Activated CD8-positive, alpha-beta T cell treated with anti-CD3 and anti-CD28 coated beads, Interleukin-2, amount 10 ng/mL, durations not matched to agents 7 days and 5 days (primary cell): ENCODE measurements around the gene C6orf132. TPM values are rescaled to one million over a fixed set of nuclear protein-coding genes. Genes with fewer than 3 reads are reported as not detected.
"Not testable (repeated sequence)": the region's sequence is repeated elsewhere in the genome, so short reads cannot be mapped to it uniquely, and the experiment has no call there.

ENCODE experiments used
- ATAC-seq: fragments of 150-1000 bp; cut with Tn5 transposase; one replicate; pipeline ENCODE4 v1.10.0; 2021; ENCODE audit warnings: moderate library complexity
- CTCF ChIA-PET: fragments of 350-600 bp; sonication (Branson Sonifier 250); formaldehyde crosslinking; loops from one replicate; lab custom pipeline; 2021; ENCODE audit warnings: antibody characterized with exemption; lab: Charles Lee
- POLR2A ChIA-PET: fragments of 350-600 bp; sonication (Branson Sonifier 250); formaldehyde crosslinking; loops from one replicate; lab custom pipeline; 2021; ENCODE audit warnings: antibody characterized with exemption; lab: Charles Lee
- DNase-seq: peaks from one replicate; pipeline ENCODE4 v3.0.0-alpha.2; 2020
- H3K27ac Mint-ChIP-seq: one replicate; pipeline ENCODE4 v1.8.0; 2021; ENCODE audit warnings: mild to moderate bottlenecking, mixed read lengths
- H3K27me3 Mint-ChIP-seq: one replicate; pipeline ENCODE4 v1.8.0; 2021; ENCODE audit warnings: low read depth, mixed read lengths
- H3K36me3 Mint-ChIP-seq: one replicate; pipeline ENCODE4 v1.8.0; 2021; ENCODE audit warnings: low read depth, mixed read lengths
- H3K4me1 Mint-ChIP-seq: one replicate; pipeline ENCODE4 v1.8.0; 2021; ENCODE audit warnings: low read depth, mixed read lengths
- H3K4me3 Mint-ChIP-seq: one replicate; pipeline ENCODE4 v1.8.0; 2021; ENCODE audit warnings: mild to moderate bottlenecking, mixed read lengths
- H3K9me3 Mint-ChIP-seq: one replicate; pipeline ENCODE4 v1.8.0; 2022; ENCODE audit warnings: mixed read lengths; ENCODE audit not compliant: insufficient read depth
- total RNA-seq, 2 experiments: library from RNA; stranded (reverse); gene quantifications; one replicate each; pipeline ENCODE4 v1.2.3, GENCODE V29; 2021

Gene C6orf132
- total RNA-seq, 2 experiments from 2014 or later: 0.03 TPM; not detected in 1

GRCh38 chr6:42158631-42159030 lies 16.2 kb upstream of the C6orf132 start:
- H3K4me1 Mint-ChIP-seq: no peaks in the 10 kb centered on the region

GRCh38 chr6:42158011-42158410 lies 15.6 kb upstream of the C6orf132 start:
- Mint-ChIP-seq H3K27me3 (peaks cover 10% of the 10 kb centered on the region), H3K4me1 (no peaks in the 10 kb centered on the region), H3K9me3 (no peaks in the 10 kb centered on the region), H3K27ac (no peak overlapping the region), H3K4me3 (no peak overlapping the region), H3K36me3 (no peaks in the 10 kb centered on the region)
- ChIA-PET POLR2A (no interaction called here), CTCF (no interaction called here)
- DNase-seq: no peak
- no peak for ATAC-seq

More at GRCh38 chr6:42158631-42159030, 16.2 kb upstream of the C6orf132 start:
- ATAC-seq (no peak), DNase-seq (no peak)
- no peak overlapping the region for H3K4me3 Mint-ChIP-seq
- POLR2A ChIA-PET: no interaction called here
- CTCF ChIA-PET: interaction anchor here (1.1 kb wide), 1 partner anchor 42 kb away, joined by 3 read pairs; no protein-coding TSS in a partner anchor
- H3K27ac Mint-ChIP-seq: no peak overlapping the region
- no peaks in the 10 kb centered on the region for H3K36me3 Mint-ChIP-seq
- no peaks in the 10 kb centered on the region for H3K9me3 Mint-ChIP-seq
- H3K27me3 Mint-ChIP-seq: peaks cover 10% of the 10 kb centered on the region

GRCh38 chr6:42156638-42157037 lies 14.2 kb upstream of the C6orf132 start:
- ChIA-PET POLR2A (no interaction called here), CTCF (interaction anchor here (1.1 to 1.5 kb wide), 3 partner anchors 9 to 391 kb away, joined by 3 to 5 read pairs (median 4); no protein-coding TSS in a partner anchor)
- peaks cover 11% of the 10 kb centered on the region for H3K27me3 Mint-ChIP-seq
- H3K4me3 Mint-ChIP-seq: no peak overlapping the region
- no peak overlapping the region for H3K27ac Mint-ChIP-seq
- no peak for DNase-seq
- H3K4me1 Mint-ChIP-seq: no peaks in the 10 kb centered on the region
- H3K9me3 Mint-ChIP-seq: no peaks in the 10 kb centered on the region
- no peaks in the 10 kb centered on the region for H3K36me3 Mint-ChIP-seq
- ATAC-seq: no peak

GRCh38 chr6:42155293-42155692 lies 12.9 kb upstream of the C6orf132 start:
- no peak for ATAC-seq
- Mint-ChIP-seq H3K27ac (no peak overlapping the region), H3K9me3 (no peaks in the 10 kb centered on the region), H3K4me3 (no peak overlapping the region), H3K36me3 (no peaks in the 10 kb centered on the region), H3K27me3 (peaks cover 5% of the 10 kb centered on the region), H3K4me1 (no peaks in the 10 kb centered on the region)
- ChIA-PET CTCF (interaction anchor here (1.1 to 1.5 kb wide), 3 partner anchors 9 to 392 kb away, joined by 3 to 4 read pairs (median 4); no protein-coding TSS in a partner anchor), POLR2A (no interaction called here)
- no peak for DNase-seq

GRCh38 chr6:42154461-42155209 lies 12.2 kb upstream of the C6orf132 start:
- Mint-ChIP-seq H3K27ac (no peak overlapping the region), H3K36me3 (no peaks in the 10 kb centered on the region), H3K9me3 (no peaks in the 10 kb centered on the region), H3K4me3 (no peak overlapping the region), H3K27me3 (peaks cover 2% of the 10 kb centered on the region), H3K4me1 (no peaks in the 10 kb centered on the region)
- DNase-seq (no peak), ATAC-seq (no peak)
- POLR2A ChIA-PET: no interaction called here
- CTCF ChIA-PET: interaction anchor here (1.1 to 1.3 kb wide), 2 partner anchors 9 to 50 kb away, joined by 3 to 4 read pairs; no protein-coding TSS in a partner anchor

GRCh38 chr6:42153921-42154320 lies 11.5 kb upstream of the C6orf132 start:
- ChIA-PET CTCF (interaction anchor here (1.3 kb wide), 1 partner anchor 49 kb away, joined by 3 read pairs; no protein-coding TSS in a partner anchor), POLR2A (no interaction called here)
- DNase-seq: no peak
- Mint-ChIP-seq H3K27ac (no peak overlapping the region), H3K9me3 (no peaks in the 10 kb centered on the region), H3K4me3 (no peak overlapping the region), H3K27me3 (peaks cover 2% of the 10 kb centered on the region), H3K4me1 (no peaks in the 10 kb centered on the region), H3K36me3 (no peaks in the 10 kb centered on the region)
- ATAC-seq: no peak

- CTCF ChIA-PET: not testable (repeated sequence)
Measured at GRCh38 chr6:42152528-42153213, 10.3 kb upstream of the C6orf132 start.

GRCh38 chr6:42152024-42152423 lies 9.6 kb upstream of the C6orf132 start:
- Mint-ChIP-seq H3K9me3 (no peaks in the 10 kb centered on the region), H3K4me1 (no peaks in the 10 kb centered on the region), H3K27me3 (peaks cover 7% of the 10 kb centered on the region), H3K36me3 (no peaks in the 10 kb centered on the region), H3K4me3 (no peak overlapping the region), H3K27ac (no peak overlapping the region)
- CTCF ChIA-PET: interaction anchor here (1.5 kb wide), 1 partner anchor 48 kb away, joined by 4 read pairs; no protein-coding TSS in a partner anchor
- DNase-seq (no peak), ATAC-seq (no peak)
- POLR2A ChIA-PET: no interaction called here

More at GRCh38 chr6:42152528-42153213, 10.3 kb upstream of the C6orf132 start:
- H3K27ac Mint-ChIP-seq, DNase-seq, ATAC-seq, H3K27me3 Mint-ChIP-seq, H3K36me3 Mint-ChIP-seq, H3K4me3 Mint-ChIP-seq, H3K9me3 Mint-ChIP-seq, POLR2A ChIA-PET, H3K4me1 Mint-ChIP-seq: not testable (repeated sequence)

GRCh38 chr6:42150254-42150653 lies 7.8 kb upstream of the C6orf132 start:
- H3K27me3 Mint-ChIP-seq: peaks cover 7% of the 10 kb centered on the region
- no peak overlapping the region for H3K27ac Mint-ChIP-seq
- H3K4me1 Mint-ChIP-seq: no peaks in the 10 kb centered on the region
- ATAC-seq: no peak
- H3K9me3 Mint-ChIP-seq: no peaks in the 10 kb centered on the region
- no peak overlapping the region for H3K4me3 Mint-ChIP-seq
- POLR2A ChIA-PET: no interaction called here
- H3K36me3 Mint-ChIP-seq: no peaks in the 10 kb centered on the region
- CTCF ChIA-PET: no interaction called here
- DNase-seq: no peak

GRCh38 chr6:42148058-42148457 lies 5.6 kb upstream of the C6orf132 start:
- H3K27me3 Mint-ChIP-seq: peaks cover 15% of the 10 kb centered on the region
- DNase-seq (no peak), ATAC-seq (no peak)
- no peak overlapping the region for H3K27ac Mint-ChIP-seq
- H3K4me1 Mint-ChIP-seq: no peaks in the 10 kb centered on the region
- POLR2A ChIA-PET: no interaction called here
- no peaks in the 10 kb centered on the region for H3K36me3 Mint-ChIP-seq
- H3K4me3 Mint-ChIP-seq: no peak overlapping the region
- H3K9me3 Mint-ChIP-seq: no peaks in the 10 kb centered on the region
- CTCF ChIA-PET: interaction anchor here (0.8 kb wide), 1 partner anchor 9 kb away, joined by 3 read pairs; no protein-coding TSS in a partner anchor

- CTCF ChIA-PET: interaction anchor here (1.4 to 1.5 kb wide), 2 partner anchors 10 to 43 kb away, joined by 3 to 4 read pairs; no protein-coding TSS in a partner anchor
- POLR2A ChIA-PET: no interaction called here
- Mint-ChIP-seq H3K27ac (no peak overlapping the region), H3K27me3 (peaks cover 19% of the 10 kb centered on the region), H3K36me3 (no peaks in the 10 kb centered on the region), H3K4me3 (no peak overlapping the region), H3K4me1 (peaks cover 4% of the 10 kb centered on the region), H3K9me3 (no peaks in the 10 kb centered on the region)
- ATAC-seq (no peak), DNase-seq (no peak)
Measured at GRCh38 chr6:42147138-42147562, 4.7 kb upstream of the C6orf132 start.
